NCI-H146 treated with DMSO at 0.1 percent for 48 hours (cell line): ENCODE results near the gene CPSF4L.
A peak's percentile ranks its signal among the peaks of the same experiment; 100 is the strongest.
"Not testable (repeated sequence)": the region's sequence is repeated elsewhere in the genome, so short reads cannot be mapped to it uniquely, and the experiment has no call there.

Source experiments
- DNase-seq: peaks from one replicate; lab custom pipeline; 2025; ENCODE audit not compliant: unreplicated experiment; lab: John Stamatoyannopoulos, UW

CPSF4L gene

DNA sequence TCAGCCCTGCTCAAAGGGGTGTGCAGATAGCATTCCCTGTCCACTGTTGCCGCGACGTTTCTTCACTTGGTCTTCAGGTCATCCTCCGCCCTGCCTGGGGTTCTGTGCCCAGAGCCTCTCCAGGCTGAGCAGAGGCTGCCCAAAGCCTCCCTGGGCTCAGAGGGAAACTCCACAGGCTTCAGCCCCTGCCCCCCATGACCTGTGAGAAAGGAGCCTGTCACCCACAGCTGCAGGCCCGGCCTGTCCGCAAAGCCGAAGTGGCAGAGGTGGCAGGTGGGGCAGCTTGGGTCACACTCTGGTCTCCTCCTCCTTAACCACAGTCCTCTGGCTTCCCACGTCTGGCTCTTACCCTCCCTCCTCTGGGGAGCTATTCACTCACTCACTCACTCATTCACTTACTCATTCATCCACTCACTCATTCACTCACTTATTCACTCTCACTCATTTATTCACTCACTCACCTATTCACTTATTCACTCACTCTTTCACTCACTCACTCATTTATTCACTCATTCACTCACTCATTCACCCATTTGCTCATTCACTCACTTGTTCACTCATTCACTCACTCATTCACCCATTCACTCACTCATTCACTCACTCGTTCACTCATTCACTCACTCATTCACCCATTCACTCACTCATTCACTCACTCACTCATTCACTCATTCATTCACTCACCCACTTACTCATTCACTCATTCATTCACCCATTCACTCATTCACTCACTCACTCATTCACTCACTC lies 7.1 kb upstream of the CPSF4L start:
- DNase-seq, result no peak

DNA sequence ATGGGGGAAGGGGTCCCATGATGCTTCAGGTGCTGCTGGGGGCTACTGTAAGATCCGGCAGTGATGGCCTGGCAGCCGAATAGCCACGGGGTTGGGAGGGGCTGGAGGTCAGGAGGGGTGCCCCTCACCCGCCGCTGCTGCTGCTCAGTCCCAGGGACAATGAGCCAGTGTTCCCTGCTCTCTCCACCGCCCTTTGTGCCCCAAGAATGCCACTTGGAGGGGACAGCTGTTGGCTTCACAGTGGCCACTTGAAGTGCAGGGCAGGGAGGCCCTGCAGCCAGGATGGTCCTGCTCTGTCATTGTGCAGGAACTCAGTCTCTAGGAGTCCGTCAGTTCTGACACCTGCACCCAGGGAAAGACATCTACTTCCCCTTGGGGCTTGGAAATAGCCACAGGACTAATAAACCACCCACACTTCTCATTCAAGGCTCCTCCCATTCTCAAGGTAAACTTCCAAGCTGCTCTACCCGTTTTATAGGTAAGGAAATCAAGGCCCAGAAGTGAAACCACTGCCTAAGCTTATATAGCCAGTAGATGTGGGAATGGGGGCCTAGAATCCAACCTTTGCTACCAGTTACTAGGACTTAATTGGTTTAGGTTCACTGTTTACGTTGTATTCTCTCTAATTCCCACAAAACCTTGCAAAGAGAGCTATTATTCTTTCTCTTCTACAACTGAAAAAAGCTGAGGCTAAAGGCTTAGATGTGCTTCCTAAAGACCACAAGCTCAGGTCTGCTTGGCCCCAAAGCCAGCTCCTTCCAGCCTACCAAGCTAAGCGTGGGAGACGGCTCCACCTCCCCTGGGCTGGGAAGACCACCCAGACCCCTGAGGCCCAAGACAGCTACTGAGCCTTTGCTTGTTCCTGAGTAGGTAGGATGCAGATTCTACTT lies 6.2 kb upstream of the CPSF4L start:
- no peak for DNase-seq

DNA sequence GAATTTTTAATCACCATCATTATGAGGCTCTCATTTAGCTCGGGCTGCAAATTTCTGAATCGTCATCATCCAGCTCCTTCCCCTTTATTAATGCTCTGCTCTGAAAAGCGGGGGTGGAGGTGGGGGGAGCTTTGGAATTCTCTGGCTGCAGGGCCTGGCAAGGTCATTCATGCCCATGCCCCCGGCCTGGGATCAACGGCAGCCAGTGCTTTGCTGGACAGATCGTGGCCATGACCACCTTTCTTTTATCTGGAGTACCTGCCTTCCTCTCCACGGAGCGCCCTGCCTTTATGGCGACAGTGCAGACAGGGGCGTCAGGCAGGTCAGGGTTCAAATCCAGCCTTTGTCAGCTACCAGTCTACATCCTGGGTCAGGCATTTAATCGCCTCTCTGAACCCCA lies 5.1 kb upstream of the CPSF4L start:
- no peak for DNase-seq

DNA sequence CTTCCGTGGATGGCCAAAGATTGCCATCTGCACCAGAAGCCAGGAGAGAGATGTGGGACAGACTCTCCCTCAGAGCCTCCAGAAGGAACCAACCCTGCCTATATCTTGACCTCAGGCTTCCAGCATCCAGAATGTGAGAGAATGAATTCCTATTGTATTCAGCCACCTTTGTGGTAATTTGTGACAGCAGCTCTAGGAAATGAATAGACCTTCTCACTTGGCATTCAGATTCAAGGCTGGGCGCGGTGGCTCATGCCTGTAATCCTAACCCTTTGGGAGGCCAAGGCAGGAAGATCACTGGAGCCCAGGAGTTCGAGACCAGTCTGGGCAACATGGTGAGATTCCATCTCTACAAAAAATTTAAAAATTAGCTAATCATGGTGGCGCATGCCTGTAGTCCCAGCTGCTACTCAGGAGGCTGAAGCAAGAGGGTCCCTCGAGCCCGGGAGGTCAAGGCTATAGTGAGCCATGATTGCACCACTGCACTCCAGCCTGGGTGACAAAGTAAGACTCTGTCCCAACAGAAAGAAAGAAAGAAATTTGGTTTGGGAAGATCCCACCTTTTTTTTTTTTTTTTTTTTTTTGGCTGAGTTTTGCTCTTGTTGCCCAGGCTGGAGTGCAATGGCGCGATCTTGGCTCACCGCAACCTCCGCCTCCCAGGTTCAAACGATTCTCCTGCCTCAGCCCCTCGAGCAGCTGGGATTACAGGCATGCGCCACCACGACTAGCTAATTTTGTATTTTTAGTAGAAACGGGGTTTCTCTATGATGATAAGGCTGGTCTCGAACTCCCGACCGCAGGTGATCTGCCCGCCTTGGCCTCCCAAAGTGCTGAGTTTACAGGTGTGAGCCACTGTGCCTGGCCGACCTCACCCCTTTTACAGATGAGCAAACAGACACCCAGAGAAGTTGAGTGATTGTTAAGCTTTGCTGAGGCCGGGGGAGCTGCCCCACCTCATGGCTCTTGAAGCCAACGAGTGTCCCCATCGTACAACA lies 4.3 kb upstream of the CPSF4L start:
- DNase-seq, result no peak

DNA sequence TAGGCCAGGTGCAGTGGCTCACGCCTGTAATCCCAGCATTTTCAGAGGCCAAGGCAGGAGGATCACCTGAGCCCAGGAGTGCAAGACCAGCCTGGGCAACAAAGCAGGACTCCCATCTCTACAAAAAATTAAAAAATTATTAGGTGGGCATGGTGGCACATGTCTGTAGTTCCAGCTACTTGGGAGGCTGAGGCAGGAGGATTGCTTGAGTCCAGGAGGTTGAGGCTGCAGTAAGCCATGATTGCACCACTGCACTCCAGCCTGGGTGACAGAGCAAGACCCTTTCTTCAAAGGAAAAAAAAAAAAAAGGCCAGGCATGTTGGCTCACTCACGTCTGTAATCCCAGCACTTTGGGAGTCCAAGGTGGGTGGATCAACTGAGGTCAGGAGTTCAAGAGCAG lies 2.8 kb upstream of the CPSF4L start:
- DNase-seq, result not testable (repeated sequence)

DNA sequence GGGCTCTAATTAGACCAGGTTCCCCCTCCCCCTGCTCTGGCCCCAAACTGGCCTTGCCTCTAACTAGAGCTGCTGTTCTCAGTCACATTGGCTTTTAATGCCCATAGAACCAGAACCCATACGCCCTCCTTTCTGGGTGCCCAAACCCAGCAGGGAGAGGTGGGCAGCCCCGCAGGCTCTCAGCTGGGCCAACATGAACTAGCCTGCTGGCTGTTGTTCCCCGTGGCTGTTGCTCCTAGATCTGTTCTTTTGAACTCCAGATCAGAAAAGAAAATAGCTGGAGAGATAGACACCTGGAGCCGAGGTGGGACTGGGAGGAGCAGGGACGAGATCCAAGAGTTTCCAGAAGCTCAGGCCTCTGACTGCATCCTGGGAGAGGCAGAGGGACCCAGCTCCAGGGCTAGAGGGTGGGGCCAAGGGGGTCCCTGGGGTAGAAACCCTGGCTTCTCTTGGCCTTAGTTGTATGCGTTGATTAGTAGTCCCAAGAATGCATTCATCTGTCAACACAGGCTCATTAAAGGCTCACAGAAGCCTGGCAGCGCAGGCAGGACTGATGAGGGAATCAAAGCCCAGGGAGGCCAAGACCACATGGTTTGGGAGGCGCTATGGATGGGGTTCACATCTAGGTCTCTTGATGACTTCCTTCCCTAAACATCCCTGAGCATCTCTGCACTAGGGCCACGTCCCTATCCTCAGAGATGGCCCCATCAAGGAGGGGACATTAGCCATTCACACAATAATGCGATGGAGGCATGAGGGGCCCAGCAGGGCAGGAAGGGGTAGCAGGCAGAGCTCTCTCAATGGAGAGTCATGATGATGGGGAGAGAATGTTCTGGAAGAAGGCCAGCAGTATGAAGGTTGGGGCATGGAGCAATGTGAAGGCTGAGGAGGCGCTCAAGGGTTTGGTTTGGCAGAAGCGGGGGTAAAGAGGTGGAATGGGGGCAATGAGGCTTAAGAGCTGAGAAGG lies 1.3 kb upstream of the CPSF4L start:
- no peak for DNase-seq

DNA sequence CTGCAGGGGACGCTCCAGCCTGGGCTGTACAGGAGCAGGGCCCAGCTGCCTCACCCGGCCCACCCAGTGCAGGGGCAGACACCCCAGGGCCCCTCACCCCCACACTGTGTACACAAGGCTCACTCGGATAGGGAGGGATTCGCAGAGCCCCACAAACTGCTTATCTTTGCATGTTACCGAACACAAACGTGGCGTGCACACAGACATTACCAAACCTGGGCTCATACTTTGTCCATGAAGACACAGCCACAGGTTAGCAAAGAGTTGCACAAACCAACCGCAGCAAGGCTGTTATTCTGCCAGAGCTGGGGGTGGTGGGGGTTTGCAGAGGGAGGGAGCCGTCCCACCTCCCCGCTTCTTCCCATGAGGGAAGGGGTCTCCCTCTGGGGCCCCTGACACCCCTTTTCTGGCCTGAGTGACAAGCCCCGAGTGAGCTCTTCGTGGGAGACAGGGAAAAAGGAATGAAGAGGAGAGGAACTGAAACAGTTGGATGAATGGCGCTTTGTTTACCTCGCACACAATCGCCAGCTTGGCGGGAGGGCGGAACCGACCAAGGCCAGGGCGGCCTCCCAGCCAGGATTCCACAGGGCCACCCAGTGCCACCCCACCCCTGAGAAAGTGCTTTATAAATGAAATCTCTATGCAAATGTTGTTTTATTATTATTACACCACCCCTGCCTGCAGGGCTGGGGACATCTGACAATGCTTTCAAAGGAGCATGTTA lies 434 bp upstream of the CPSF4L start:
- DNase-seq, result peak; percentile 45

DNA sequence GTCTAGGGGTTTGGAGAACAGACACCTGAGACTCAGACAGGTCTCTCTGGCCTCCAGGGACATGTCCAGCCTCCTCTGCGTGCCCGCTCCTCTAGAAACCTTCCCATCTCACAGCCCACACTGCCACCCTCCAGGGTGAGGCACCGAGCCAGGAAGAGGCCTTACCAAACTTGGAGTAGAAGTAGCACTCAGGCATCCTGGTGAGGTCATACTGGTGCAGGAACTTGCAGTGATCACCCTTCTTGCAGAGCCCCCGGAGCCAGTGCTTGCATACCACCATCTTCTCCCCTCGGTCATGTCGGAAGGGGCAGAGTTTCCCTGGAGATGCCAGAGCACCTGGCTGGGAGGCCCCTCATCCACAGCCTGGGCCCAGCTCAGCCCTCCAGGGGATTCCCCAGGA lies 4.2 kb downstream of the CPSF4L start:
- no peak for DNase-seq

DNA sequence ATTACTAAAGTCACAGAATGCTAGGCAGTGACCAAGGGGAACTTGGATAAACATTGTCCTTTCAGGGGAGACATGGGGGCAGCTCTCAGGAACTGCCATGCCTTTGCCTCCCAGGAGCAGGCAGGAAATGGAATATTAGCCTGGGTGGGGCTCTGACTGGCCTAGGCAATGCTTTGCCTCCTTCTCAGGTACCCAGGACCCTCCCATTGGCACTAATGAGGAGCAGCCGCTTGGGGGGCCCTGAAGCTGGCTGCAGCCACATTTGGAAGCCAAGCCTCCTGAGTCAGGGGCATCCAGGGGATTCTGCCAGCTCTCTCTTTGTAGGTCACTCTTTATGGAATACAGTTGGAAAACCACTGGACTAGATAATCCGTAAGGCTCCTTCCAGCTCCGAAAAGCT lies 5.5 kb downstream of the CPSF4L start:
- DNase-seq, result no peak

DNA sequence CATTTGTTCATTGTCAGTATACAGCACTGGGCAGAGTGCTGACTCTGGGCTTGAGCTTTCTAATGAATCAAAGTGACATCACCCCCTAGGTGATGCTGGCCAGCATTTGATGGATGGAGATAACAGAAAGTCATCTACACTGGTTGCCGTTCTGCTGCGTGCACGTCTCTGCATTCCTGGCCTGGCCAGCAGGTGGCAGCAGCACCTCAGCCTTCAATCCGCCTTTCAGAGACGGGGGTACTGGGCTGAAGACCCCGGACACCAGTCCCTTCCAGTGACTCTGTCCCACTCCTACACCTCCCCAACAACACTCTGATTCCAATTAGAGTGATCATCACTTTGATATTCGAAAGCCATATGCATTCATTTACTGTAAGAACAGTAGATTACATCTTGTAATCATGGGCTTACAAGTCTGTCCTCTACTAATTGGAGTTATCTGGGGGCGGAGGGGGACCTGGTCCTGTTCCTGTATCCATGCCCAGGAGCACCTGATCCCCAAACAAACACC lies 6.0 kb downstream of the CPSF4L start:
- peak; percentile 16 for DNase-seq

DNA sequence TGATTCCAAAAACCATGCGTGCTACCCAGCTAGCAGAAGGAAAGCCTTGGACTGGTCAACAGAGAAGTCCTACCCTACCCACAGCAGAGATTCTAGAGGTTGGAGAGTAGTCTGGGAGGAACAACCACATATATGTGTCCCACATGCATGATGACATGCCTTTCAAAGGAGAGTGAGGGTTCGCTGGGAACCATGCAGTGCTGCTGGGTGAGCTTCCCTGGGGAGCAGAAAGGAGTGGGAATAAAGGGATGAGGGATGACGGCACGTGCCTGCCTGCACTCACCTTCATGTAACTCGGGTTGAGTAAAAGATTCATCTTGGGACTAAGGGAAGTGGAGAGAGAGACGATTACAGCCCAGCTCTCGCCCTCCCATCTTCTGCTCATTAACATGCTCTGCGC lies 9.8 kb downstream of the CPSF4L start:
- no peak for DNase-seq

DNA sequence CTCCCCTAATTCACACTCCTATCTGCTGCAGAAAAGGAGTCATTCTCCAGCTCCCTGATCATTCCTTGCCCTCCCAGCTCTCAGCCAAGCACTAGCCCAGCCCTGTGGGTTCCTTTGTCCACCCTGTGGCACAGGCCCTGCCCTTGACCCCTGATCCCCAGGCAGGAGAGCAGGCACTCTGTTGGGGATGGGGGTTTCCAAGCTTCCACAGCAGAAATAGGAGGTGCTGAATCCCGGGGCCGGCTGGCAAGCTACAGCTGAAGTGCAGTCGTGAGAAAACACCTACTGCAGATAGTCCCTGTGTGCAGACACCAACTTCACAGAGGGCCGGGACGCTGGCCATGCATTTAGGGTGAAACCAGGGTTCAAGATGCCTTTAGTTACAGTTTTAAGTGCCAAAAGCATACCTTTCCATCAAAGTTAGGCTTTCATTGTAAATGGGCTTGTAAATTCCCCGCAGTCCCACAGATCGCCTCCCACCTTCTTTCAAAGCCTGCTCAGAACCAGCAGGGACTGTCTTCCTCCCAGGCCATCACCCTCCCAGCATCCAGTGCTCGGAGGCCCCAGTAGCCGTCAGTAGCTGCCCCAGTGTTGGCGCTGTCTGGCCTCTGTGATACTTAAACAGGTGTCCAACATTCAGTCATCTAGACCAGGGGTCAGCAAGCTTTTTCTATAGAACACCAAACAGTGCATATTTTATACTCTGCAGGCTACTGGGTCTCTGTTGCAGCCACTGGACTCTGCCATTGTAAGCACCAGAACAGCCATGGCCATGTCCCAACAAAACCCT lies 10.6 kb downstream of the CPSF4L start:
- no peak for DNase-seq

DNA sequence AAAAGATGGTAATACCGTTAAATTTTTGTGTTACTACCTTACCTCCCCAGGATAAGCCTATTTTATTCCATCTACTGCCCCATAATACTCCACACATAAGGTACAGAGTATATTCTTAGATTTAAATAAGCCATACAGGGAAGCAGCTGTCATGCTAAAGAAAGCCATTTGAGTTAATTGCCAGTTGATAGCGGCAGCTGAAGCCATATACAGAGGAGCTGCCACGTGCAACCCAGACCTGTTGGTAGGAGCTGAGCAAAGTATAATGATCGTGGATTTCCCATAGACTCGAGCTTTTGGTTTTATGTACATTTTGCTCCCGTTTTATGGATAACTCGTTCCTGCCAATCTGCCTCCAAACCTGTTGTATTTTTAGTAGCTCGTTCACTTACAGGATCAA lies 12.0 kb downstream of the CPSF4L start:
- DNase-seq, result peak; percentile 24

DNA sequence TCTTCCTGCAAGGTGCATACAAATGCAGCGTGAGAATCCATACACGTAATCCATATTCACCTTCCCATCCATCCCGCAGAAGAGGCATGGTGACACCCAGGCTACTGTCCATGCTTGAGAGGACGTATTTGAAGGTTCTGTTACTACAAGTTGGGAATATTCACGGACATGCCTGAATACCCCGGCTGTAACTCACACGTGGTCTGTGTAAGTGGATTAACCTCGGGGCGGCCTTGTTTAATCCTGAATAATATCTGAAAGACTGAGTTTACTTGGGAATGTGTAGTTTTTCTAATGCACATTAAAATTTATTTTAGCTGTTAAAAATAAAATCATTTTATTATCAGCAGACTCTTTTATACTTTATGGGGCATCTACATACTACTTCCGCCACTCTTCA lies 13.1 kb downstream of the CPSF4L start:
- DNase-seq, result no peak

DNA sequence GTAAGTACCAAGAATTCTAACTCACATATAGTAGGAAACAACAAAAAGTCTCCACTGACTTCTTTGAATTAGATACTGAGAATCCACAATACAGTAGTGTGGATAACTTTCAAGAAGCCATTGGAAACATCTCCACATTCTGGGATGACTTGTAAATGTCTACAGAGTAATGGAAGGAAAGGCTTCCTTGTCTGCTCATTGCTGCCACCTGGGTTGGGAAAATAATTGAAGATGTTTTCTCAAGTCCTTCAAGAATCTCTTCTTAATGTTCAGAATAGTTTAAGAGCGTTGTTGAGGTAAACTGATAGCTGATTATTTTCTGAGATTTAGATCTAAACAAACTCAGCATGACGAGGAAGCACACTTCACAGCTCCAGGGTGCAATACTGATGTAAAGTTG lies 14.0 kb downstream of the CPSF4L start:
- DNase-seq, result no peak

DNA sequence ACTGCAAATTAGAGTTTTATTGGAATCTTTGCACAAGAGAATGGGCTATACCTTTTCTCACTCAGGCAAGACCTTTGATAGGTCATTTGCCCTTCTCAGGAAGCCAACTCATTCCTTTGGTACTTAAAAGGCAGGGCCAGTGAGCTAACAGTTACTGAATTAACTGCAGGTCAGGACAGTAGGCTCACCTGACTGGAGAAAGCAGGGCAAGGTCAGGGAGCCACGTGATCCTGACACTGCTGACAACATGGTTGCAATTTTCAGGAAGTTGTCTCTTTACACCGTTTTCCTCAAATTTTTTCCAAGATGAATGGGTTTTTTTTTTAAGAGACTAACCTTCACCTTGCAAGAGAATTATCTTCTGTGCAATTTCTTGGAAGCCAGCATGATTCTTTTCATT lies 21.1 kb downstream of the CPSF4L start:
- no peak for DNase-seq

DNA sequence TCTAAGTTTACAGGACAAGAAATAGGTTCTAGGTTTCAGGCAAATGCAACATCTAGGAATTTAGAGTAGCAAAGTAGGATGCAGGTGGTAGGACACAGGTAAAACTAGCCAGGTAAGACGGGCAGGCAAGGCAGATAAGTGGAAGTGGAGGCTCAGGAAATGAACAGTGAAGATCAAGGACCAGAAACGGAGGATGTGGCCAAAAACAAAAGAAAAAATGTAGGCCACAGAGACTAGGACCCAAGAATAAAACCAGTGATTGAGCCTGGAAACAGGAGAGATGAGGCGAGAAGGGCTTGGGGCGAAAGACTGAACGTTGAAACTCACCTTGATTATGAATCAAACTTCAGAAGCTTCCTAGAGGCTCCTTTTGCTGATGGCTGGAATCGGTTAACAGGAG lies 24.0 kb downstream of the CPSF4L start:
- DNase-seq, result no peak

DNA sequence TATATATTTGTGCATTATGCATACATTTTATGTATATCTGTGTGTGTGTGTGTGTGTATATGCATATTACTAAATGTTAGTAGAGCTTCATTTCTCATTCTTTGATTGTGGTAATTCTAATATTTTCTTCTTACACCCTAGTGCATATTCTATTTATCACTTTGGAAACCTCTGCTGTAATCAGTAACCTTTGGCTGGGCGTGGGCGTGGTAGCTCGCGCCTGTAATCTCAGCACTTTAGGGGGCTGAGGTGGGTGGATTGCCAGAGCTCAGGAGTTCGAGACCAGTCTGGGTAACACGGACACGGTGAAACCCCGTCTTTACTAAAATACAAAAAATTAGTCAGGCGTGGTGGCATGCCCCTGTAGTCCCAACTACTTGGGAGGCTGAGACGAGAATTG lies 26.9 kb downstream of the CPSF4L start:
- DNase-seq, result no peak
